Stimulated activated memory B cell treated with anti-CD40 and anti-IgM and Interleukin-4, amounts not matched to agents 10 μg/mL and 1 μg/mL and 100 μg/mL, for 72 hours (primary cell): Measurements from ENCODE around the gene B3GALT6.
"Not testable (repeated sequence)": the region's sequence is repeated elsewhere in the genome, so short reads cannot be mapped to it uniquely, and the experiment has no call there.

Experiments
- ATAC-seq: fragments of 150-1000 bp; cut with Tn5 transposase; 2 replicates; pipeline ENCODE4 v1.10.0; 2021
- H3K27ac Mint-ChIP-seq: one replicate; pipeline ENCODE4 v1.8.0; 2022; ENCODE audit warnings: mild to moderate bottlenecking, mixed read lengths
- H3K27me3 Mint-ChIP-seq: one replicate; pipeline ENCODE4 v1.8.0; 2022; ENCODE audit warnings: mixed read lengths
- H3K36me3 Mint-ChIP-seq: one replicate; pipeline ENCODE4 v1.8.0; 2022; ENCODE audit warnings: mixed read lengths
- H3K4me1 Mint-ChIP-seq: one replicate; pipeline ENCODE4 v1.8.0; 2022; ENCODE audit warnings: mixed read lengths
- H3K4me3 Mint-ChIP-seq: one replicate; pipeline ENCODE4 v1.8.0; 2022; ENCODE audit warnings: mild to moderate bottlenecking, moderate library complexity, mixed read lengths
- H3K9me3 Mint-ChIP-seq: one replicate; pipeline ENCODE4 v1.8.0; 2022; ENCODE audit warnings: mixed read lengths

The B3GALT6 gene

DNA sequence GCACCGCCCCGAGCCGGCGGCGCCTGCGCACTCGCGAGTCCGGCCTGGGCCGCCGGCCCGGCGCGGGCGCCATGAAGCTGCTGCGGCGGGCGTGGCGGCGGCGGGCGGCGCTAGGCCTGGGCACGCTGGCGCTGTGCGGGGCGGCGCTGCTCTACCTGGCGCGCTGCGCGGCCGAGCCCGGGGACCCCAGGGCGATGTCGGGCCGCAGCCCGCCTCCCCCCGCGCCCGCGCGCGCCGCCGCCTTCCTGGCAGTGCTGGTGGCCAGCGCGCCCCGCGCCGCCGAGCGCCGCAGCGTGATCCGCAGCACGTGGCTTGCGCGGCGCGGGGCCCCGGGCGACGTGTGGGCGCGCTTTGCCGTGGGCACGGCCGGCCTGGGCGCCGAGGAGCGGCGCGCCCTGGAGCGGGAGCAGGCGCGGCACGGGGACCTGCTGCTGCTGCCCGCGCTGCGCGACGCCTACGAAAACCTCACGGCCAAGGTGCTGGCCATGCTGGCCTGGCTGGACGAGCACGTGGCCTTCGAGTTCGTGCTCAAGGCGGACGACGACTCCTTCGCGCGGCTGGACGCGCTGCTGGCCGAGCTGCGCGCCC, at the start of gene B3GALT6:
TSS of gene B3GALT6 (plus strand) at position 30 of the 588 bp plus-strand sequence. CDS start at position 72, 42 bp downstream.
- no peaks in the 10 kb centered on the region for H3K27me3 Mint-ChIP-seq
- ATAC-seq = no peak
- peaks cover 25% of the 10 kb centered on the region for H3K36me3 Mint-ChIP-seq
- peak within 1 kb of the TSS; percentile 91 for H3K4me3 Mint-ChIP-seq
- peak within 1 kb of the TSS; percentile 83 for H3K27ac Mint-ChIP-seq
- H3K9me3 Mint-ChIP-seq = no peaks in the 10 kb centered on the region
- H3K4me1 Mint-ChIP-seq = peaks cover 48% of the 10 kb centered on the region

- Mint-ChIP-seq H3K27ac (no peak overlapping the region), H3K9me3 (no peaks in the 10 kb centered on the region), H3K36me3 (no peaks in the 10 kb centered on the region), H3K4me3 (no peak overlapping the region), H3K4me1 (peaks cover 20% of the 10 kb centered on the region), H3K27me3 (peaks cover 42% of the 10 kb centered on the region)
- ATAC-seq = no peak
Observed at GRCh38 chr1:1182491-1183220, 49.4 kb upstream of the B3GALT6 start.

DNA sequence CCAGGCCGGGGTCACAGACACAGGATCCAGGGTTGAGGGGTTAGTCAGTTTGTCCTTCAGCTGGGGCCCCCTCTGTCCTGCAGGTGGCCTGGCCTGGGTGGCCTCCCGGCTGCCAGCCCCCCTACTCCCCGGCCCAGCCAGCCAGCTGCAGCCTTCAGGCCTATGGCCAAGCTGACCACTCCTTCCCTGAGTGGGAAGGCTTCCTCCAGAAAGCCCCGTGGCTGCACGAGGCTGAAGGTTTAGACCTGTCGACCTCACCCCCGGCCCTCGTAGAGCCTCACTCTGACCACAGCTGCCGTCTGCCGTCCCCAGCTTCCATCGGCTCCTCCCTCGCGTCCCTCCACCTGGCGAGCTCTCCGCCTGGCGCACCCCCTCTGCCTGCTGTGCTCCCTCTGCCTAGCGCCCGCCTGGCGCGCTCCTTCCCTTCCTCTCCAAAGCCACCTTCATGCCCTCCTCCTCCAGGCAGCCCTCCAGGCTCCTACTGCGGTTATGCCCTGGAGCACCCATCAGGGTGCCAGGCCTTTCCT, 48.8 kb upstream of the B3GALT6 start:
- no peaks in the 10 kb centered on the region for H3K36me3 Mint-ChIP-seq
- H3K27ac Mint-ChIP-seq = peak overlapping the region; percentile 39

GRCh38 chr1:1183833-1184775, 47.9 kb upstream of the B3GALT6 start:
- Mint-ChIP-seq H3K27ac (peak overlapping the region; percentile 39), H3K27me3 (peaks cover 39% of the 10 kb centered on the region), H3K36me3 (no peaks in the 10 kb centered on the region), H3K9me3 (no peaks in the 10 kb centered on the region), H3K4me3 (no peak overlapping the region), H3K4me1 (peaks cover 22% of the 10 kb centered on the region)
- no peak for ATAC-seq

More for the DNA sequence above, 48.8 kb upstream of the B3GALT6 start:
- peaks cover 36% of the 10 kb centered on the region for H3K27me3 Mint-ChIP-seq
- H3K4me3 Mint-ChIP-seq = no peak overlapping the region
- H3K9me3 Mint-ChIP-seq = no peaks in the 10 kb centered on the region
- peaks cover 20% of the 10 kb centered on the region for H3K4me1 Mint-ChIP-seq
- ATAC-seq = no peak

DNA sequence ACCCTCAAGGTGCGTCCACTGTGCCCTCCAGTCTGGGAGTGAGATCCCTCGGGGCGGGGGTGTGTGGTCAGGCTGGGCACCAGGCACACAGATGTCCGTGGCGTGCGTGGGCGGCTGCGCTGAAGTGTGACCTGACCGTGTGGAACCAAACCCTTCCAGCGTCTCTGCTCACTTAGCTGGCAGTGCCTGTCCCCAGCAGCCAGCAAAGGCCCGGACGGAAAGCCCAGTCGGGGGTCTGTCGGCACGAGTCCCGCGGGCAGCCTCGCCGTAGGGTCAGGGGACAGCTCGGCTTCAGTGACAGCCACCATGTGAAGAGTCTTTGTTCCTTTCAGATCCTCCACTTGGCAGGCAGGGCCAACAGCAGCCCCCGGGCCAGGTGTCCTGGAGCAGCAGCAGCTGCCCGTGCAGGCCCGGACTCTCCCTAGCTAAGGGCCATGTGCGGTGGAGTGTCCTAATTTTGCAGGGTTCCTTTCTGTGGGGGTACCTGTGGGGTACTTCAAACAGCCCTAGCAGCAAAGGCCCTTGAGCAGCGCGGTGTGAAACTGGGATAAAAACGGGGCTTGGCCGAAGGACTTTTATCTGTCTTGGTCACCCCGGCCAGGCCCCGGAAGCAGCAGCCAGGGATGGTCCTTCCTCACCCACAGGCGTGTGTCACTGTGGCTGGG, 46.8 kb upstream of the B3GALT6 start:
- Mint-ChIP-seq H3K4me3 (no peak overlapping the region), H3K27ac (no peak overlapping the region), H3K9me3 (no peaks in the 10 kb centered on the region), H3K27me3 (peaks cover 48% of the 10 kb centered on the region), H3K36me3 (no peaks in the 10 kb centered on the region), H3K4me1 (peaks cover 25% of the 10 kb centered on the region)
- no peak for ATAC-seq

DNA sequence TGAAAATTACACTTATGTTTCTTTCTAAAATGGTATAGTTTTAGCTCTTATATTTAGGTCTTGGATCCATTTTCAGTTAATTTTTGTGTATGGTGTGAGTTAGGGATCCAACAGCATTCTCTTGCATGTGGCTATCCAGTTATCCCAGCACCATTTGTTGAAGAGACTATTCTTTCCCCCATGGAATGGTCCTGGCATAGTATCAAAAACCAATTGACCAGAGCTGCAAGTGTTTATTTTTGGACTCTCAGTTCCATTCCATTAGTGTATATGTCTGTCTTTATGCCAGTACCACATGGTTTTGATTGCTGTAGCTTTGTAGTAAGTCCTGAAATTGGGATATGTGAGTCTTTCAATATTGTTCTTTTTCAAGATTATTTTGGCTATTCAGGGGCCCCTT, 44.1 kb upstream of the B3GALT6 start:
- no peak overlapping the region for H3K27ac Mint-ChIP-seq
- no peak for ATAC-seq
- H3K4me1 Mint-ChIP-seq = peaks cover 15% of the 10 kb centered on the region
- H3K4me3 Mint-ChIP-seq = no peak overlapping the region
- H3K27me3 Mint-ChIP-seq = peaks cover 38% of the 10 kb centered on the region
- H3K9me3 Mint-ChIP-seq = peaks cover 5% of the 10 kb centered on the region
- peaks cover 6% of the 10 kb centered on the region for H3K36me3 Mint-ChIP-seq

DNA sequence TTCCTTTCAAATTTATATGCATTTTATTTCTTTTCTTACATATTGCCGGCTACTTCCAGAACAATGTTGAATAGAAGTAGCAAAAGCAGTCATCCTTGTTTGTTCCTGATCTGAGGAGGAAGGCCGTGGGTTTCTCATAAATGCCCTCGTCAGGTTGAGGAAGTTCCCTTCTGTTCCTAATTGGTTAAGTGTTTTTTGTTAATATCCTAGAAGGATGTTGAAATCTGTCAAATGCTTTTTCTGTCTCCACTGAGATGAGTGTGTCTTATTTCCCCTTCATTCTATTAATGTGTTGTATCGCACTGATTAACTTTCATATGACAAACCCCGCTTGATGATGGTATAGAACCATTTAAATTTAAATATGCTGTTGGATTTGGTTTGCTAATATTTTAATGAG, 42.9 kb upstream of the B3GALT6 start:
- Mint-ChIP-seq H3K27me3 (peaks cover 27% of the 10 kb centered on the region), H3K4me3 (no peak overlapping the region), H3K27ac (no peak overlapping the region), H3K9me3 (peaks cover 5% of the 10 kb centered on the region), H3K36me3 (peaks cover 6% of the 10 kb centered on the region), H3K4me1 (peaks cover 6% of the 10 kb centered on the region)
- ATAC-seq = no peak

DNA sequence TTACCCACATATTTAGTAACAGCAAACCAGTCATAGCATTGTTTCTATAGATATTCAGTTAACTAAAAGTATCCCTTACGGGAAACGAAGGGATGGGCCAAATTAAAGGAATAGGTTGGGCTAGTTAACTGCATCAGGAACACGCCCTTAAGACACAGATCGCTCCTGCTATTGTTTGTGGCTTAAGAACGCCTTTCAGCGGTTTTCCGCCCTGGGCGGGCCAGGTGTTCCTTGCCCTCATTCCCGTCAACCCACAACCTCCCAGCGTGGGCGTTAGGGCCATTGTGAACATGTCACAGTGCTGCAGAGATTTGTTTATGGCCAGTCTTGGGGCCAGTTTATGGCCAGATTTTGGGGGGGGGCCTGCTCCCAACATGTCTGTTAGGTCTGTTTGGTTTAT, 40.3 kb upstream of the B3GALT6 start:
- H3K4me3 Mint-ChIP-seq = no peak overlapping the region
- ATAC-seq = no peak
- H3K4me1 Mint-ChIP-seq = peaks cover 5% of the 10 kb centered on the region
- H3K36me3 Mint-ChIP-seq = peaks cover 10% of the 10 kb centered on the region
- peaks cover 12% of the 10 kb centered on the region for H3K9me3 Mint-ChIP-seq
- H3K27ac Mint-ChIP-seq = no peak overlapping the region
- peaks cover 25% of the 10 kb centered on the region for H3K27me3 Mint-ChIP-seq

DNA sequence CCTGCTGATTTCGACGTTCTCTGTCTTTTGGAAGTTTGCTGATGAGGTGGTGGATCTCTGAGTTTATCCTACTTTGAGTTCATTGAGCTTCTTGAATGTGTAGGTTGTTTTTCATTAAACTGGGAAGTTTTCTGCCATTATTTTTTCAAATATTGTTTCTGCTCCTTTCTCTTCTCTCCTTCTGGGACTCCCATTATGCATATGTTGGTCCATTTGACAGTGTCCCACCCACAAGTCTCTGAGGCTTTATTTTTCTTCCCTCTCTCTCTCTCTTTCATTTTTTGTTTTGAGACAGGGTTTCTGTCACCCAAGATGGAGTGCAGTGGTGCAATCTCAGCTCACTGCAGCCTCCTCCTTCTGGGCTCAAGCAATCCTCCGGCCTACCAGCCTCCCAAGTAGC, 37.3 kb upstream of the B3GALT6 start:
- H3K4me1 Mint-ChIP-seq = peaks cover 5% of the 10 kb centered on the region
- H3K27me3 Mint-ChIP-seq = peaks cover 16% of the 10 kb centered on the region
- no peak for ATAC-seq
- no peak overlapping the region for H3K4me3 Mint-ChIP-seq
- peaks cover 10% of the 10 kb centered on the region for H3K36me3 Mint-ChIP-seq
- no peak overlapping the region for H3K27ac Mint-ChIP-seq
- peaks cover 12% of the 10 kb centered on the region for H3K9me3 Mint-ChIP-seq

DNA sequence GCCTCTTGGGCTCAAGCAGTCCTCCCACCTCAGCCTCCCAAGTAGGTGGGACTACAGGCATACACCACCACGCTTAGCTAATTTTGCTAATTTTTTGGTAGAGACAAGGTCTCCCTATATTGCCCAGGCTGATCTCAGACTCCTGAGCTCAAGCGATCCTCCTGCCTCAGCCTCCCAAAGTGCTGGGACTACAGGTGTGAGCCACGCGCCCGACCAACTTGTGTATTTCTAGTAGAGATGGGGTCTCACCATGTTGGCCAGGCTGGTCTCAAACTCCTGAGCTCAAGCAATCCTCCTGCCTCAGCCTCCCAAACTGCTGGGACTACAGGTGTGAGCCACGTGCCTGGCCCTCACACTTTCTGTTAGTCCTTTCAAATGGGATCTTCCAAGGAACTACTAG, 36.3 kb upstream of the B3GALT6 start:
- not testable (repeated sequence) for H3K27ac Mint-ChIP-seq, ATAC-seq, H3K4me3 Mint-ChIP-seq
- H3K36me3 Mint-ChIP-seq = peaks cover 10% of the 10 kb centered on the region
- peaks cover 12% of the 10 kb centered on the region for H3K9me3 Mint-ChIP-seq
- peaks cover 14% of the 10 kb centered on the region for H3K27me3 Mint-ChIP-seq
- H3K4me1 Mint-ChIP-seq = peaks cover 15% of the 10 kb centered on the region

- H3K9me3 Mint-ChIP-seq = peaks cover 12% of the 10 kb centered on the region
- no peak overlapping the region for H3K27ac Mint-ChIP-seq
- no peak for ATAC-seq
- peaks cover 16% of the 10 kb centered on the region for H3K27me3 Mint-ChIP-seq
- no peak overlapping the region for H3K4me3 Mint-ChIP-seq
- peaks cover 10% of the 10 kb centered on the region for H3K36me3 Mint-ChIP-seq
- H3K4me1 Mint-ChIP-seq = peaks cover 16% of the 10 kb centered on the region
Observed at GRCh38 chr1:1196431-1197187, 35.4 kb upstream of the B3GALT6 start.

DNA sequence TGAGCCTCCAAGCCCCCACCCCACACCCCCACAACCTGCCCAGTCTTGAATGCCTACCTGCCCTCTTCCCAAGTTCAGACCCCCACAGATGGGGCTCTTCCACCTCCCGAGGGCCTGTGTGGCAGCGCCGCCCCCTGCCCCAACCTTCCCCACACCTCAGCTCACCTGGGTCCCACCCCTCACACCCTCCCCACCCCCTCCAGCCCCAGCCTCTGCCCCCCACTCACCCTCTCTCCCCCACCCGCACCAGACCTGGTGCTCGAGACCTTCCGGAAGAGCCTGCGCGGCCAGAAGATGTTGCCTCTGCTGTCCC, 34.9 kb upstream of the B3GALT6 start:
- ATAC-seq = no peak
- Mint-ChIP-seq H3K4me1 (peaks cover 16% of the 10 kb centered on the region), H3K36me3 (peaks cover 6% of the 10 kb centered on the region), H3K27me3 (peaks cover 11% of the 10 kb centered on the region), H3K9me3 (peaks cover 8% of the 10 kb centered on the region), H3K27ac (no peak overlapping the region), H3K4me3 (no peak overlapping the region)

DNA sequence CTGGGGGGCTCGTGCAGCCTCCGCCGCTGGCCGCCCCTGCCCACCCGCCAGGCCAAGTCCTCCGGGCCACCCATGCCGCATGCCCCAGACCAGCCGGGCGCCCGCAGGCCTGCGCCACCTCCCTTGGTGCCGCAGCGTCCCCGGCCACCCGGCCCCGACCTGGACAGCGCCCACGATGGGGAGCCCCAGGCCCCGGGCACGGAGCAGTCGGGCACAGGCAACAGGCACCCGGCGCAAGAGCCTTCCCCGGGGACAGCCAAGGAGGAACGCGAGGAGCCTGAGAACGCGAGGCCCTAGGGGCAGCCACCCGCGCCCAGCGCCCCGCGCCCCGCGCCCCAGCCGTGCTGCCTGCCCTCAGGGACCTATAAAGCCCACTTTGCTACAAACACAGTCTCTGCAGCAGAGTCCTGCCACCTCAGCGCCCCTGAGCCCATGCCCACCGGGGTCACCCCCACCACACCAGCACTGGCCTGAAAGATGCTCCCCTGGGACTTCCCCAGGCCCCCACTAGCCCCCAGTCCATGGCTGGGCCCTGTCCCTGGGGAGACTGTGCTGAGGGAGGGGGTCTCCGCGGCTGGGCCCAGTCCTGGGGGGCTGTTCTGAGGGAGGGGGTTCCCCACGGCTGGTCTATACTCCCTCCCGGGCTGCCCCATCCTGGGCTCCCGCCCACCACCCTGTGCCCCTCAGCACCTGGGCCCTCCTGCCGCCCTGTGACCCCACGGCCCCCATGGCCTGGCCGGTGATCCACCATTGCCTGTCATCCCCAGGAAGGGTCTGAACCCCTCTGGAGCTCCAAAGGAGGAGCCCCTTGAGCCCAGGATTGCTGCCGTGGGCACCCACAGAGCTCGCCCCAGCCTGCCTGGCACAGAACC, 34.2 kb upstream of the B3GALT6 start:
- H3K36me3 Mint-ChIP-seq = peaks cover 4% of the 10 kb centered on the region
- H3K27me3 Mint-ChIP-seq = peaks cover 8% of the 10 kb centered on the region
- peaks cover 7% of the 10 kb centered on the region for H3K9me3 Mint-ChIP-seq
- peaks cover 16% of the 10 kb centered on the region for H3K4me1 Mint-ChIP-seq
- ATAC-seq = no peak
- H3K27ac Mint-ChIP-seq = no peak overlapping the region
- H3K4me3 Mint-ChIP-seq = no peak overlapping the region
